K562 (cell line): ENCODE results near the gene OSGIN1. TPM values are rescaled to one million over a fixed set of nuclear protein-coding genes. Genes with fewer than 3 reads are reported as not detected.

ENCODE experiments used
- ATAC-seq: fragments of 200-7000 bp; cut with Tn5 transposase; 3 replicates; pipeline ENCODE4 v1.9.1; 2020; ENCODE audit warnings: moderate library complexity
- BruUV-seq: library from RNA; stranded (reverse); fragments of 400-500 nt; replicated peaks from 2 replicates; lab custom pipeline; 2021; lab: Mats Ljungman, UMichigan
- CTCF ChIA-PET: fragments of 300-600 bp; formaldehyde crosslinking; extraction: SDS; loops from one replicate; lab custom pipeline; 2021; ENCODE audit warnings: low intra/inter-chr PET ratio; lab: Yijun Ruan, JAX
- POLR2A ChIA-PET: fragments of 300-600, 350-650 bp; sonication (Branson Sonifier 250); formaldehyde crosslinking; extraction: SDS; loops from one replicate; lab custom pipeline; 2021; ENCODE audit warnings: antibody characterized with exemption, inconsistent platforms; lab: Yijun Ruan, JAX
- DNase-seq, 4 experiments: peaks; one replicate each; pipeline versions ENCODE4 v3.0.0 to v3.0.0-alpha.2; 2011 to 2018; ENCODE audit warnings: low spot score in 3 of 4, mixed read lengths in 3 of 4; ENCODE audit errors: extremely low read depth in 1 of 4
- FAIRE-seq: peaks from 2 replicates; lab custom pipeline; 2011; peaks lifted over from hg19 to GRCh38; lab: Jason Lieb, UNC
- H2AFZ ChIP-seq: 2 replicates; pipeline ENCODE4 v1.6.0; 2011; ENCODE audit warnings: low read depth, low read length, control low read depth, inconsistent platforms
- H3K27ac ChIP-seq: fragments of 200-600 bp; 3 replicates; pipeline ENCODE4 v1.8.0; 2011; ENCODE audit warnings: low read depth, mild to moderate bottlenecking, control low read depth, inconsistent platforms, low read length, moderate library complexity, mixed read lengths; ENCODE audit errors: extremely low read depth
- H3K27me3 ChIP-seq, 2 experiments: fragments of 300-600 bp in 1 of 2; 2 replicates in 1 of 2; 3 replicates in 1 of 2; pipeline versions ENCODE4 v1.6.0 to v1.8.0; 2011; ENCODE audit warnings: inconsistent platforms in 2 of 2, low read length in 2 of 2, mild to moderate bottlenecking in 1 of 2, mixed read lengths in 1 of 2, moderate library complexity in 1 of 2; ENCODE audit not compliant: control insufficient read depth in 2 of 2, insufficient read depth in 2 of 2
- H3K36me3 ChIP-seq: fragments of 300-600 bp; 3 replicates; pipeline ENCODE4 v1.8.0; 2011; ENCODE audit warnings: mild to moderate bottlenecking, low read length, inconsistent platforms; ENCODE audit not compliant: control insufficient read depth, insufficient read depth
- H3K4me1 ChIP-seq, 2 experiments: fragments of 200-600 bp in 1 of 2; replicated peaks in 1 of 2; 2 replicates in 1 of 2; 3 replicates in 1 of 2; pipeline versions ENCODE4 v1.5.1 to v1.8.0; 2011; ENCODE audit warnings: inconsistent platforms in 2 of 2, low read length in 2 of 2, mild to moderate bottlenecking in 1 of 2, mixed read lengths in 1 of 2, moderate library complexity in 1 of 2; ENCODE audit not compliant: control insufficient read depth in 2 of 2, insufficient read depth in 2 of 2
- H3K4me2 ChIP-seq: 2 replicates; pipeline ENCODE4 v1.6.1; 2011; ENCODE audit warnings: low read length, control low read depth, inconsistent platforms, mixed read lengths; ENCODE audit not compliant: insufficient read depth
- H3K4me3 ChIP-seq: fragments of 200-600 bp; sonication (generic), shearing (Covaris generic); 2 replicates; pipeline ENCODE4 v1.5.1; 2016; ENCODE audit warnings: control low read depth, inconsistent platforms
- H3K79me2 ChIP-seq: fragments of 200-600 bp; 3 replicates; pipeline ENCODE4 v1.8.0; 2011; ENCODE audit warnings: low read length, inconsistent platforms; ENCODE audit not compliant: control insufficient read depth, insufficient read depth
- H3K9ac ChIP-seq, 2 experiments: 2 replicates each; pipeline versions ENCODE4 v1.6.0 to v1.6.1; 2011; ENCODE audit warnings: low read depth in 2 of 2, low read length in 2 of 2, control low read depth in 1 of 2, inconsistent platforms in 1 of 2, mild to moderate bottlenecking in 1 of 2, mixed read lengths in 1 of 2; ENCODE audit not compliant: insufficient read depth in 1 of 2
- H3K9me1 ChIP-seq: one replicate; pipeline ENCODE4 v1.6.0; 2011; ENCODE audit warnings: inconsistent platforms, mild to moderate bottlenecking, low read length, moderate library complexity; ENCODE audit not compliant: control insufficient read depth, insufficient read depth
- H3K9me3 ChIP-seq: replicated peaks from 2 replicates; pipeline ENCODE4 v1.5.1; 2011; ENCODE audit warnings: low read depth, low read length, inconsistent platforms; ENCODE audit not compliant: control insufficient read depth, insufficient read depth
- H4K20me1 ChIP-seq: replicated peaks from 2 replicates; pipeline ENCODE4 v1.6.1; 2011; ENCODE audit warnings: low read length, inconsistent platforms, mixed read lengths; ENCODE audit not compliant: control insufficient read depth, insufficient read depth
- CEBPG ChIP-seq, 3 experiments: fragments of 200-800 bp in 1 of 3; sonication (Bioruptor generic) in 1 of 3; sonication (generic) in 1 of 3; formaldehyde crosslinking in 1 of 3; IDR thresholded peaks in 2 of 3; conservative IDR thresholded peaks in 1 of 3; 2 replicates each; pipeline versions ENCODE4 v1.6.1 to v1.8.0; 2016 to 2022; ENCODE audit warnings: missing compliant biosample characterization in 2 of 3, missing genetic modification characterization in 2 of 3, mild to moderate bottlenecking in 1 of 3, missing genetic modification reagents in 1 of 3
- KAT2B ChIP-seq: IDR thresholded peaks from one replicate; pipeline ENCODE4 v1.6.1; 2012; ENCODE audit warnings: low read depth, mild to moderate bottlenecking, control low read depth, inconsistent platforms, low read length, moderate library complexity
- POLR2AphosphoS2 ChIP-seq: IDR thresholded peaks from 2 replicates; pipeline ENCODE4 v1.6.1; 2012; ENCODE audit warnings: low read length, improper control_type of control experiment
- RFX5 ChIP-seq: IDR thresholded peaks from 2 replicates; pipeline ENCODE4 v1.6.1; 2011; ENCODE audit warnings: low read depth, mild to moderate bottlenecking, improper control_type of control experiment, low read length
- ZNF212 ChIP-seq: fragments of 450-650 bp; formaldehyde crosslinking; IDR thresholded peaks from 2 replicates; pipeline ENCODE4 v1.4.0; 2020; ENCODE audit warnings: mild to moderate bottlenecking
- ZNF3 ChIP-seq: fragments of 250-450 bp; sonication (Bioruptor Pico); IDR thresholded peaks from 2 replicates; pipeline ENCODE4 v1.5.0; 2021; ENCODE audit warnings: mild to moderate bottlenecking, moderate library complexity
- ZNF695 ChIP-seq: fragments of 450-650 bp; formaldehyde crosslinking; IDR thresholded peaks from 2 replicates; pipeline ENCODE4 v1.4.0; 2020; ENCODE audit warnings: mild to moderate bottlenecking, moderate library complexity
- WGBS: fragments of 100-300 bp; shearing (Covaris generic); methylation state at CpG from one replicate; pipeline ENCODE4 v1.1.6; 2016; ENCODE audit warnings: low coverage, mixed read lengths; ENCODE audit not compliant: insufficient coverage; ENCODE audit errors: missing lambda C conversion rate; 5-methylcytosine and 5-hydroxymethylcytosine counted together
- in situ Hi-C: fragments of 300-500 bp; cut with MboI; formaldehyde crosslinking; loops from 4 replicates; pipeline ENCODE4 v1.15.0; 2018; ENCODE audit warnings: inconsistent platforms, mixed read lengths
- intact Hi-C: fragments of 100-400 bp; cut with micrococcal nuclease; formaldehyde crosslinking; loops from 2 replicates; pipeline ENCODE4 v1.14.2; 2022
- polyA plus RNA-seq, 8 experiments: library from polyadenylated mRNA; depleted of rRNA in 4 of 8; stranded (reverse) in 5 of 8; unstranded in 3 of 8; fragments of >200 nt; fragmentation: Nextera tagmentation in 2 of 8; fragmentation: Illumina TruSeq in 1 of 8; extraction: Ambion mirVana in 2 of 8; extraction: Trizol in 1 of 8; gene quantifications; 2 replicates each; pipeline versions ENCODE4 v1.2.1 to v1.2.3, GENCODE V29; 2011 to 2014; ENCODE audit warnings: inconsistent platforms in 1 of 8, missing spikeins in 1 of 8
- total RNA-seq, 7 experiments: library from RNA; depleted of rRNA in 6 of 7; stranded (reverse); fragments of >200 nt in 6 of 7; fragmentation: Illumina TruSeq in 2 of 7; extraction: Trizol in 2 of 7; gene quantifications; 2 replicates each; pipeline versions ENCODE4 v1.2.1 to v1.2.3, GENCODE V29; 2011 to 2021; ENCODE audit warnings: low replicate concordance in 1 of 7

OSGIN1 gene
- total and polyA plus RNA-seq, 9 of the 15 experiments (the other 6 are each of a cell fraction or from before 2014, with no cell fraction given), result 0.03 to 3.6 (median 1.6) TPM

DNA sequence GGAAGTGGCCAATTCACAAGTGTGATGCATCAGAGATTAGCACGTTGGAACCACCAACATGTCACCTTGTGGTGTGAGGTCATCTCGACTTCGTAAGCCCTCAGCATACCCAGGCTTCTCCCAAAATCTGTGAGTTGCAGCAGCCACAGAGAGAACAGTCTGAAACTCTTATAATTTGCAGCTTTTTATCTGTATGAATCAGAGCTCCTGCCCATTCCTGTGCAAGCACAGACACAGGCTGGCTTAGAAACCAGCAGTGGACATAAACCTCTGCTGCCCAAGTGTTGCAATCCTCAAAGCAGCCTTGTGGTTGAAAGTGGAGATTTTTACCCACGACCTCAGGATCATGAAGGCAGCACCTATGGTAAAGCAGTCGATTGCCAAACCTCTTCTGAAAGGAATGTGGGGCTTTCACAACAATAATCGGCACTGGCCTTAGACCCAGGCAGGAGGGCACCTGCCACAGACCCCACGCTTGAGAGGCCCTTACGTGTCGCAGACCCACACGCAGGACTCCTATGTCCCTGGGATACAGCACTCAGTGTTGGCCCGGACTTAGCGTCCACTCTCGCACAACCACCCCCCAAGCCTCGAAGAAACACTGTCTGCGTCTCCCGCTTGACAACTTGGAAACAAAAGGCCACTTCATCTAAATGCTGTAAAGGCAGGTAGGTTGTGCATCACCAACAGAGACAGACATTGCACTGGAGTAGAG is 24.5 kb upstream of the OSGIN1 start (continued):
- no peak for TF ChIP-seq CEBPG (CRISPR knock-in tag; IDR thresholded peaks at IDR 0.05)
- peak in 1 of 2 experiments; percentile 35; a peak in 1 of 4 replicates for TF ChIP-seq CEBPG (tag; conservative IDR thresholded peaks at IDR 0.05 in 1 of 2, IDR thresholded peaks at IDR 0.05 in 1 of 2)

DNA sequence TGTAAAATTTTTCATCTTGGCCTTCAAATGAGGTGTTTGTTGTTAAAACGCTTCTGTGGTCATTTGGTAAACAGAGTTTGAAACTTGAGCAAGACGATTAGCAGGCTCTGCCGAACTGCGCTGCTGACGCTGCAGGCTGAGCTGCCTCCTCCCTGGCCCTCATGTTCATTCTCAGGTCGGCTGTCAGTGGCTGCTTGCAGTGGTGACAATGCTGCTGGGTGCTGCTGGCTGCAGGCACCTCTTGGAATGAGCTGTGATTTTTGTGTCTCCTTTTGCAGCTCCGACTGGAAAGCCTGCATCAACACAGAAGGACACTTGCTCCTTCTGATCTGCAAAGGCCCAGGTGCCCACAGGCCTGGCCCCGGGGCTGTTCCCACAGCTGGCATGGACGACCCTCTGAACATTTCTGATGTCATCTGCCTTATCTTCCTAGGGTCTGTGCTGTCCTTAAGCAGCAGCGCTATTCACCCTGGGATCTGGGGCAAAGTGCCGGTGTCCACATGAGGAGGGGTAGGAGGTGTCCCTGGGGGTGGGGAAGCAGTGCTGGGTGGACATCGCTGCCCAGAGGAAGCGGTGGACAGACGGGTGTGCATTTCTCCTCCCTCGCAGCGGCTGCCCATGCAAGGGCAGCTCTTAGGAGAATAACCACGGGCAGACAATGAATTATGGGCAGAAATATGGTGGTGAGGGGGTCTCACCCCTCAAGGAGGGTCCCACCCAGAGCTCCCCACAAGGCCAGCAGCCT is 23.1 kb upstream of the OSGIN1 start:
- peak; percentile 26 for FAIRE-seq
- Histone ChIP-seq H3K9me3 (no peaks in the 10 kb centered on the region), H3K27me3 (peaks cover 64 to 93% of the 10 kb centered on the region in 2 experiments), H3K27ac (no peak overlapping the region), H4K20me1 (peaks cover 17% of the 10 kb centered on the region), H3K4me3 (no peak overlapping the region), H3K9me1 (no peaks in the 10 kb centered on the region), H3K4me1 (peaks cover 0 to 43% of the 10 kb centered on the region in 2 experiments; a peak in 2 of 5 replicates), H2AFZ (no peak overlapping the region), H3K79me2 (no peaks in the 10 kb centered on the region), H3K4me2 (no peak overlapping the region), H3K9ac (no peak overlapping the region; a peak in 1 of 4 replicates), H3K36me3 (no peaks in the 10 kb centered on the region)
- DNase-seq, result no peak
- TF ChIP-seq ZNF3 (no peak), ZNF212 (no peak), POLR2AphosphoS2 (no peak), ZNF695 (CRISPR knock-in tag) (no peak), KAT2B (no peak), RFX5 (no peak)
- in situ Hi-C loops (no loop called here), intact Hi-C loops (loop anchor here (10.0 kb wide), 1 partner anchor 105 kb away; no protein-coding TSS in a partner anchor)
- 2% methylated on average over 17 of the region's 17 CpGs for WGBS
- ATAC-seq, result no peak
- no TSS peak for BruUV-seq
- ChIA-PET CTCF (no interaction called here), POLR2A (interaction anchor here (1.1 to 1.3 kb wide), 3 partner anchors 17 to 24 kb away, joined by 3 to 5 read pairs (median 3); partner anchors contain the start of gene OSGIN1)
